Measurements from ENCODE around the gene PRDX5.

The PRDX5 gene

DNA sequence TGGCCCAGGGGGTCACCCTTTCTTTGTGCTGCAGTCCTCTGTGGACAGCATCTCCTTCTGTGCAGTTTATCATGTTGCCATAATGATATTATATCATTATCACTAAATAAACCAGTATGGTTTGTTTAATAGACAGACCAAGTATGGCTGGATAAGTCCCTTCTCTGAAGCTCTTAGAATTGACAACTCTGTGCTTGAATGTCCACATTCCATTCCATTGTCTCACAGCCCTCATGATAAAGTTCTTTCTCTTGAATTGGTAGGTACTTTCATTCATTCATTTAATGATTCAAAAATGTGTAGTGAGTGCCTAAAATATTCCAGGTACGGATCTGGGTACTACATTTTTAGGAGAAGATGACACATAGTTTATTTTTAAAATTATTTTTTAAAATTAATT lies 48.8 kb downstream of the PRDX5 start:
- DNase-seq = peak; percentile 31

DNA sequence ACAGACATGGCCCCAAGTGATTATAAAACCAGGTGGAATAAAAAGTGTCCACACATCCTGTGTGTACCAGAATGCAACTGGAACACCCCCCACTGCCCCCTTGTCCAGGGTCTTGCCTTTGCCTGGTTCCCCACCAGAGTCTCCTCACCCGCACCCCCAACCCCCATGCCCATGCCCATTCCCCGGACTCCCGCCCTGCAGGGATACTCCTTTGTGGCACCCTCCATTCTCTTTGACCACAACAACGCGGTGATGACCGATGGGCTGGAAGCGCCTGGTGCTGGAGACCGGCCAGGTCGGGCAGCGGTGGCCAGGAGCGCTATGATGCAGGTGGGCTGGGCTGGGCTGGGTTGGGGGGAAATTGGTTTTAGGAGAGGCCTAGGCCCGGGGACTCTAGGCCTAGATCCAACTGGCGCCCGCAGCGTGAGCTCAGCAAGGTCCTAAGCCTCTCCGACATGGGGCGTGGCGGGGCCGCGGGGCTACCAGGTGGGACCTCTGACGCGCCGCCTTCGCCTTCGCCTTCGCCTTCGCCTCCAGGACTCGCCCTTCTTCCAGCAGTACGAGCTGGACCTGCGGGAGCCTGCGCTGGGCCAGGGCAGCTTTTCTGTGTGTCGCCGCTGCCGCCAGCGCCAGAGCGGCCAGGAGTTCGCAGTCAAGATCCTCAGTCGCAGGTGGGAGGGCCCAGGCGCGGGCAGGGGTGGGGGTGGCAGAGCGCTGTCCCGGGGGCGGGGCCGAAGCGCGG lies 50.2 kb downstream of the PRDX5 start:
- DNase-seq = no peak

DNA sequence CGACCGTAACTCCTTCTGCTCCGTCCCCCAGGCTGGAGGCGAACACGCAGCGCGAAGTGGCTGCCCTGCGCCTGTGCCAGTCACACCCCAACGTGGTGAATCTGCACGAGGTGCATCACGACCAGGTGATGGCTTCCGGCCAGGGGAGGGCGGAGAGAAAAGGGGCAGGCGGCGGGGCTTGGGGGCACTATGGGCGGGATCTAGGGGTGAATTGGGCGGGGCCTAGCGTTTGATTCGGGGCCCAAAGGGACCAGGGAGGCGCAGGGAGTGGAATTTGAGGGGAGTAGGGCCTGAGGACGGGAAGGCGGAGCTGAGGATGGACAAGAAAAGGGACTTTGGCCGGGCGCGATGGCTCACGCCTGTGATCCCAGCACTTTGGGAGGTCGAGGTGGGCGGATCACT lies 50.8 kb downstream of the PRDX5 start:
- DNase-seq = no peak

DNA sequence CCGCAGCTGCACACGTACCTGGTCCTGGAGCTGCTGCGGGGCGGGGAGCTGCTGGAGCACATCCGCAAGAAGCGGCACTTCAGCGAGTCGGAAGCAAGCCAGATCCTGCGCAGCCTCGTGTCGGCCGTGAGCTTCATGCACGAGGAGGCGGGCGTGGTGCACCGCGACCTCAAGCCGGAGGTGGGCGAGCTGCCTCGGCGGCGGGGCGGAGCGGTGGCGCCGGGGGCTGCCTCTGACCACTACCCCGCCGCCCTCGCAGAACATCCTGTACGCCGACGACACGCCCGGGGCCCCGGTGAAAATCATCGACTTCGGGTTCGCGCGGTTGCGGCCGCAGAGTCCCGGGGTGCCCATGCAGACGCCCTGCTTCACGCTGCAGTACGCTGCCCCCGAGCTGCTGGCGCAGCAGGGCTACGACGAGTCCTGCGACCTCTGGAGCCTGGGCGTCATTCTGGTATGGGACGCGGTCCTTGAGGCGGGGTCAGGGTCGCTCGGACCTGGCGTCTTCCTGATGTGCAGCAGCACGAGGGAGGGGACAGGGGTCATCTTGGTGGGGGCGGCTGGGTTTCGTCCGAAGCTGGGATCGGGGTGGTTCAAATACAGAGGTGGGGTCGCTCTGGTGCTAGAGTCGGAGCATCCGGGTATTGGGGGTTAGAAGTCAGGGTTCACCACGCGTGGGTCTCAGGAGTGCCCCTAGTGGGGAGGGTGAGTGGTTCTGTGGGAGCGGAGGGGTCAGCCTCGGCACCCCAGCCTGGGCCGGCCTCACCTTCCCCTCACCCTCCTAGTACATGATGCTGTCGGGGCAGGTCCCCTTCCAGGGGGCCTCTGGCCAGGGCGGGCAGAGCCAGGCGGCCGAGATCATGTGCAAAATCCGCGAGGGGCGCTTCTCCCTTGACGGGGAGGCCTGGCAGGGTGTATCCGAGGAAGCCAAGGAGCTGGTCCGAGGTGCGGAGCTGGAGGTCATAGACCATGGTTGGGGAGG lies 51.8 kb downstream of the PRDX5 start:
- no peak for DNase-seq

DNA sequence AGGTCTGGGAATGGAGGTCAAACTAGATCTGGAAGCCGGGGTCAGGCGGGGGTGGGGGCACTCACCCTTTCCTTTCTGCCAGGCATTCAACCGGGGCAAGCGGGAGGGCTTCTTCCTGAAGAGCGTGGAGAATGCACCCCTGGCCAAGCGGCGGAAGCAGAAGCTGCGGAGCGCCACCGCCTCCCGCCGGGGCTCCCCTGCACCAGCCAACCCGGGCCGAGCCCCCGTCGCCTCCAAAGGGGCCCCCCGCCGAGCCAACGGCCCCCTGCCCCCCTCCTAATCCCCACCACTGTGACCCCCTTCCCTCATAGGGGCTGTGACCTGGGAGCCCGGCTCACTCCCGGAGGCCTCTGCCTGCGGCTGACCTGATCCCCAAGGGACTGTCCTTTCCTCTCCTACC lies 53.3 kb downstream of the PRDX5 start:
- no peak for DNase-seq
